GM21619 (cell line): ENCODE data around the gene PALLD.

Source experiments
- ATAC-seq: cut with Tn5 transposase; IDR thresholded peaks from one replicate; pipeline ENCODE4 v1.9.1; 2021; ENCODE audit not compliant: unreplicated experiment

The PALLD gene

GRCh38 chr4:168642591-168642990, 145.7 kb downstream of the PALLD start:
- no peak for ATAC-seq

- no peak for ATAC-seq
Observed at GRCh38 chr4:168643111-168643795, 146.4 kb downstream of the PALLD start.

GRCh38 chr4:168643796-168644159, 146.9 kb downstream of the PALLD start:
- no peak for ATAC-seq

- ATAC-seq, result no peak
Observed at GRCh38 chr4:168646001-168646768, 149.3 kb downstream of the PALLD start.

- ATAC-seq, result no peak
Observed at GRCh38 chr4:168647646-168648375, 151.0 kb downstream of the PALLD start.

- no peak for ATAC-seq
Observed at GRCh38 chr4:168648494-168648893, 151.6 kb downstream of the PALLD start.

GRCh38 chr4:168648929-168649328, 152.1 kb downstream of the PALLD start:
- ATAC-seq, result no peak

- ATAC-seq, result no peak
Observed at GRCh38 chr4:168651374-168651773, 154.5 kb downstream of the PALLD start.

- no peak for ATAC-seq
Observed at GRCh38 chr4:168651864-168652263, 155.0 kb downstream of the PALLD start.

GRCh38 chr4:168652755-168653154, 155.9 kb downstream of the PALLD start:
- ATAC-seq, result no peak

- no peak for ATAC-seq
Observed at GRCh38 chr4:168654104-168654847, 157.4 kb downstream of the PALLD start.

GRCh38 chr4:168654848-168655174, 158.0 kb downstream of the PALLD start:
- no peak for ATAC-seq

- no peak for ATAC-seq
Observed at GRCh38 chr4:168655182-168655581, 158.3 kb downstream of the PALLD start.

GRCh38 chr4:168656055-168656660, 159.3 kb downstream of the PALLD start:
- ATAC-seq, result no peak

GRCh38 chr4:168656946-168657473, 160.2 kb downstream of the PALLD start:
- ATAC-seq, result no peak

- no peak for ATAC-seq
Observed at GRCh38 chr4:168658751-168659150, 161.9 kb downstream of the PALLD start.

- no peak for ATAC-seq
Observed at GRCh38 chr4:168659741-168660465, 163.1 kb downstream of the PALLD start.

- no peak for ATAC-seq
Observed at GRCh38 chr4:168662297-168662984, 165.6 kb downstream of the PALLD start.

- ATAC-seq, result no peak
Observed at GRCh38 chr4:168664242-168664891, 167.5 kb downstream of the PALLD start.
